ENCODE measurements around the gene RIPK1.

- no peak for TF ChIP-seq CTCF (conservative IDR thresholded peaks at IDR 0.05)
- TF ChIP-seq ZFX (IDR thresholded peaks at IDR 0.05) = no peak
These were observed 16.8 kb downstream of the RIPK1 start for GRCh38 chr6:3085074-3085473.

All from C4-2B (cell line).